Inferior parietal cortex (tissue), 1 donor: ENCODE data around the gene TBC1D16.

Experiments used
- DNase-seq: peaks from one replicate; pipeline ENCODE4 v3.0.0-alpha.2; 2016; ENCODE audit errors: extremely low spot score

The TBC1D16 gene

GRCh38 chr17:79989106-79989835, 46.4 kb downstream of the TBC1D16 start:
- DNase-seq = no peak

- DNase-seq = no peak
These were observed 47.3 kb downstream of the TBC1D16 start for GRCh38 chr17:79988185-79988971.

GRCh38 chr17:79987935-79988184, 47.8 kb downstream of the TBC1D16 start:
- DNase-seq = no peak

GRCh38 chr17:79987187-79987934, 48.3 kb downstream of the TBC1D16 start:
- no peak for DNase-seq

GRCh38 chr17:79986411-79987186, 49.1 kb downstream of the TBC1D16 start:
- no peak for DNase-seq

GRCh38 chr17:79985943-79986391, 49.7 kb downstream of the TBC1D16 start:
- no peak for DNase-seq

GRCh38 chr17:79985361-79985942, 50.2 kb downstream of the TBC1D16 start:
- no peak for DNase-seq

- DNase-seq = no peak
These were observed 50.8 kb downstream of the TBC1D16 start for GRCh38 chr17:79984877-79985276.

- DNase-seq = no peak
These were observed 51.4 kb downstream of the TBC1D16 start for GRCh38 chr17:79984045-79984840.

GRCh38 chr17:79983456-79983855, 52.2 kb downstream of the TBC1D16 start:
- DNase-seq = no peak

GRCh38 chr17:79982986-79983385, 52.7 kb downstream of the TBC1D16 start:
- DNase-seq = no peak

GRCh38 chr17:79981661-79982101, 54.0 kb downstream of the TBC1D16 start:
- no peak for DNase-seq

GRCh38 chr17:79981090-79981489, 54.6 kb downstream of the TBC1D16 start:
- no peak for DNase-seq

GRCh38 chr17:79980246-79981043, 55.2 kb downstream of the TBC1D16 start:
- no peak for DNase-seq

- no peak for DNase-seq
These were observed 55.9 kb downstream of the TBC1D16 start for GRCh38 chr17:79979816-79980215.

GRCh38 chr17:79979221-79979741, 56.4 kb downstream of the TBC1D16 start:
- no peak for DNase-seq

- no peak for DNase-seq
These were observed 57.2 kb downstream of the TBC1D16 start for GRCh38 chr17:79978548-79978855.

- no peak for DNase-seq
These were observed 57.7 kb downstream of the TBC1D16 start for GRCh38 chr17:79977708-79978547.

GRCh38 chr17:79977161-79977631, 58.5 kb downstream of the TBC1D16 start:
- DNase-seq = no peak
